GM19324 (cell line): ENCODE measurements around the gene MAST4.
A peak's percentile ranks its signal among the peaks of the same experiment; 100 is the strongest.

Source experiments
- ATAC-seq: cut with Tn5 transposase; IDR thresholded peaks from one replicate; pipeline ENCODE4 v1.9.1; 2021; ENCODE audit warnings: mild to moderate bottlenecking, moderate library complexity; ENCODE audit not compliant: unreplicated experiment, low FRiP score

The MAST4 gene

GRCh38 chr5:66603164-66603563, 7.0 kb downstream of the MAST4 start:
- ATAC-seq, result no peak

- no peak for ATAC-seq
These were observed 7.7 kb downstream of the MAST4 start for GRCh38 chr5:66603881-66604280.

GRCh38 chr5:66606713-66607112, 10.5 kb downstream of the MAST4 start:
- ATAC-seq, result no peak

- ATAC-seq, result no peak
These were observed 12.3 kb downstream of the MAST4 start for GRCh38 chr5:66608501-66608900.

GRCh38 chr5:66609615-66610014, 13.4 kb downstream of the MAST4 start:
- no peak for ATAC-seq

- ATAC-seq, result no peak
These were observed 16.0 kb downstream of the MAST4 start for GRCh38 chr5:66612226-66612625.

GRCh38 chr5:66615136-66615535, 18.9 kb downstream of the MAST4 start:
- ATAC-seq, result no peak

- no peak for ATAC-seq
These were observed 19.7 kb downstream of the MAST4 start for GRCh38 chr5:66615894-66616293.

GRCh38 chr5:66616520-66617225, 20.5 kb downstream of the MAST4 start:
- no peak for ATAC-seq

- ATAC-seq, result peak; percentile 53
These were observed 21.2 kb downstream of the MAST4 start for GRCh38 chr5:66617226-66617861.

- peak; percentile 42 for ATAC-seq
These were observed 22.0 kb downstream of the MAST4 start for GRCh38 chr5:66617991-66618768.

GRCh38 chr5:66620711-66621110, 24.5 kb downstream of the MAST4 start:
- no peak for ATAC-seq

- ATAC-seq, result no peak
These were observed 25.0 kb downstream of the MAST4 start for GRCh38 chr5:66621146-66621545.

GRCh38 chr5:66621736-66622135, 25.5 kb downstream of the MAST4 start:
- no peak for ATAC-seq

GRCh38 chr5:66628561-66628960, 32.4 kb downstream of the MAST4 start:
- ATAC-seq, result no peak

- no peak for ATAC-seq
These were observed 33.3 kb downstream of the MAST4 start for GRCh38 chr5:66629446-66629845.

- no peak for ATAC-seq
These were observed 37.6 kb downstream of the MAST4 start for GRCh38 chr5:66633754-66634153.

GRCh38 chr5:66634601-66635000, 38.4 kb downstream of the MAST4 start:
- no peak for ATAC-seq

- ATAC-seq, result no peak
These were observed 41.8 kb downstream of the MAST4 start for GRCh38 chr5:66637994-66638393.

- no peak for ATAC-seq
These were observed 42.8 kb downstream of the MAST4 start for GRCh38 chr5:66639037-66639436.

GRCh38 chr5:66642538-66642937, 46.3 kb downstream of the MAST4 start:
- ATAC-seq, result no peak

- ATAC-seq, result no peak
These were observed 47.2 kb downstream of the MAST4 start for GRCh38 chr5:66643387-66643786.
